Dermis microvascular lymphatic vessel endothelial cell (primary cell): Measurements from ENCODE around the gene SLFN12L. TPM values are rescaled to one million over a fixed set of nuclear protein-coding genes. Genes with fewer than 3 reads are reported as not detected.
A peak's percentile ranks its signal among the peaks of the same experiment; 100 is the strongest.
"Not testable (repeated sequence)": the region's sequence is repeated elsewhere in the genome, so short reads cannot be mapped to it uniquely, and the experiment has no call there.

Source experiments
- DNase-seq, 2 donors: peaks; one replicate each; pipeline versions ENCODE4 v3.0.0 to v3.0.0-alpha.2; 2010; ENCODE audit warnings: low read depth in 2 of 2
- total RNA-seq: library from RNA; depleted of rRNA; stranded (reverse); fragments of >200 nt; gene quantifications from 2 replicates; pipeline ENCODE4 v1.2.1, GENCODE V29; 2014

Gene SLFN12L
- under 0.01 TPM in 2 replicates for total RNA-seq

GRCh38 chr17:35537601-35538141, at the start of gene SLFN12L:
Gene SLFN12L (minus strand): TSS chr17:35537678. CDS start chr17:35522364, 15,314 bp downstream.
- no peak for DNase-seq

DNA sequence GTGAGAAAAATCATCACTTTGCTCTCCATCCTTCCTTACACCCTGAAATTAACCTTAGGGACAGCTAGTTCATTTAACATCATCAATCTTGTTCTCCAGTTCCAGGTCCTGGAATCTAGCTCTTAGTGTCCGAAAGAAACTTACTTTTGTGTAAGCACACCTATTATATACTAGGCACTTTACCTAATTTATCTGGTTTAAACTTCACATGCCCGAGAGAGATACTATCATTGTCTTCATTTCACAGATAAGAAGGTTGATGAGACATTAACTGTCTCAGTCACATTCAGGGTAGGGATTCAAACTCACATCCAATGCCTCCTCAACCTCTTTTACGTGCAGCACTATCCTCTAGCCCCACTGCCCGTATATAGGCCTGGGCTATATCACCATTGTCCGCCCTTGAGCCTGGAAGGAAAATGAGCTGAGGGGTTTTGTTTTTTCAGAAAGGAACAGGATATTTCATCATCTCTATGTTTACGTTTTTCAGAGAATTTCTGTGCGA, 49.1 kb upstream of the SLFN12L start:
- DNase-seq = no peak

DNA sequence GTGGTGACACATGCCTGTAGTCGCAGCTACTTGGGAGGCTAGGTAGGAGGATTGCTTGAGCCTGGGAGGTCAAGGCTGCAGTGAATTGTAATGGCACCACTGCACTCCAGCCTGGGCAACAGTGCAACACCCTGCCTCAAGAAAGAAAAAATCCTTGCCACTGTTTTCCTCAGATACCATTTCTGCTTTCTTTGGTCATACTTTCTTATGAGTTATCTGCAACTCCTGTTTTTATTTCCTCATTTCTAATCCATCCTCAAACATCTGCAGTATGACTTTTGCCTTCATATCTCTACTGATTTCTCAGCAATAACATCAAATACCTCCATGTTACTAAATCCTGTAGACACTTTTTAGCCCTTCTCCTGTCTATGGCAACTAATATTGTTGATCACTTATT, 46.6 kb upstream of the SLFN12L start:
- no peak for DNase-seq

DNA sequence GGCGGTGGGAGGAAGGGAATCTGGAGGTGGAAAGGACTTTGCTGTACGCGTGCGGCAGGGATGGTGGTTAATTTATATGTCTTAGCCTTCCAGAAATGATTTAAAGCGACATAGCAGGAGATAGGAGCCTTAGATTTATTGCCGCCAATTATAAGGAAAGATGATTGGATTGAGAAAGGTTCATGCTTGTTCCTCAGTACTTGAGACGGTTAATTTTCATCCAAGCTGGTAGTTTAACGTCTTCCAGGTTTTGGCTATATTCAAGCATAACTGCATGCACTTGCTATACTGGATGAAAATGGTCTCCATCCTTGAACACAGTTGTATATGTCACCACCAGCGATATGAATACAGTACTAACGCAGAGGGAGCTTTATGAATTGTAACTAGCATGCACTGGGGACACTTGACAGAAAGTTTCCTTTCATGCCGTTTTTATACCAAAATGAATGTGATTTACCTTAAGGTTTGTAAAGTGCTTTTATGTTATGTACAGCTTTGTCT, 41.5 kb upstream of the SLFN12L start:
- no peak for DNase-seq

GRCh38 chr17:35578197-35578928, 40.9 kb upstream of the SLFN12L start, which contains the start of gene PEX12:
Gene PEX12 (minus strand): TSS chr17:35578571. CDS start chr17:35578021, 550 bp downstream.
- DNase-seq = peak; percentile 82 to 93

GRCh38 chr17:35577830-35578196, 40.3 kb upstream of the SLFN12L start:
- DNase-seq = peak; percentile 9 to 29

DNA sequence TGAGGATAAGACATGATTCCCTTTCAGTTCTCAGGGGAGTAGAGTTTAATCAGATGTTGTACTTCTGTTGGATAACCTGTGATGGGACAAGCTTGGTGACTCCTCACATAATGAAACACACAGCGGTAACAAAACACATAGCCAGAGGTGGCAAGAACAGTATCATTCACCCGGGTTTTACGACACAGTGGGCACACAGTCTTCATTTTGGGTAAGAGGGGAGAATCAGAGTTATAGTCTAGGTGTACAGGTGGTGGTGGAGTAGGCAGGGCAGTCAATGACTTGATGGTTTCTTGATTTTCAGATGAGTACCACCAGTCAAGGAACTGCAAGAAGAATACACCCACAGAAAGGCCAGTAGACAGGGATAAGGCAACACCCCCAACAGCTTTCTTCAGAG, 38.3 kb upstream of the SLFN12L start:
- no peak for DNase-seq

GRCh38 chr17:35569405-35569804, 31.9 kb upstream of the SLFN12L start:
- DNase-seq = no peak

DNA sequence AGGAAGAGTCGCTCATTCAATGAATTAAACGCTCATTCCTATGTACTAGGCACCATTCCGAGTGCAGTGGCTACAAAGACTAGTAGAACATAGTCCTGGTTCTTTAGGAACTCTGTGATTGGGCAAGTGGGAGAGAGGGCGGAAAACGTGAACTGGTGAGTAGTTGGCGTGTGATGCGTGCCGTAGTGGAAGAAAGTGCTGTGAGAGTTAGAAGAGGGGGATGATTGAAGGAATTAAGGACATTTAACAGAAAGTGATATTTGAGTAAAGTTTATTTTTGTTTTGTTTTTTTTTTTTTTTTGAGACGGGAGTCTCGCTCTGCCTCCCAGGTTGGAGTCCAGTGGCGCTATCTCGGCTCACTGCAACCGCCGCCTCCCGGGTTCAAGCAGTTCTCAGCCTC, 31.1 kb upstream of the SLFN12L start:
- peak; percentile 12 to 68 for DNase-seq

- no peak for DNase-seq
These were observed 29.5 kb upstream of the SLFN12L start for GRCh38 chr17:35566968-35567367.

GRCh38 chr17:35563181-35563580, 25.7 kb upstream of the SLFN12L start:
- DNase-seq = not testable (repeated sequence)

- DNase-seq = no peak
These were observed 23.2 kb upstream of the SLFN12L start, which contains the start of gene SLFN14 for GRCh38 chr17:35560703-35561102. Gene SLFN14 (minus strand): TSS chr17:35560819. CDS start chr17:35558062, 2,757 bp downstream.

DNA sequence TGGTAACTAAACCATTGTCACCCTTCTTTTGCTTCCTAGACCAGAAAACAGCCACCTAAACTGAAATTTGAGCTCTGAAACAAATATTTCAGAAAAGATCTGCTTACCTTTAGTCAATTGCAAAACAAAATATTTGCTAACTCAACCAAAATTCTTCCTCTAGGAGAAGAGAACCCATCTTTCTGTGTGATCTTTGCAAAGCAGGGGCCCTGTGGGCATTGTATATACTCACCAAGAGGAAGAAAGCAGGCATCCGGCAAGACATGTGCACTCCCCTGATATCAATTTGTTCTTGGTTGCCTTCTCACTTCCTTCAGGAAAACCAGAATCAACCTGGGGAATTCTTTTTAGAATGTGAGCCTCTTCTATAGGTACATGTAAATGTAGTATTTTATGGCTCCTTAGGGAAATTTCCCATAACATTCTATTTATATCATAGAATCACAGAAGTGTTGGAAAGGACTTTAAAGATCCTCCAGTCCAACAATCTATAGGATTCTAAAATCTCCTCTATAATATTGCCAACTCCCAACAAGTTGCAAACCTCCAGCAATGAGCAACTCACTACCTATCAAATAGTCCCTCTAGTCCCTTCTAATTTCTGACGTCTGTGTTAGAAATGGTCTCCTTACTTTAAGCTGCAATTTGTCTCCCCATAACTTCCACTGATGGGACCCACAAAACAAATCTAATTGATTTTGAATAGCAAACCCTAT, 22.2 kb upstream of the SLFN12L start:
- DNase-seq = no peak

DNA sequence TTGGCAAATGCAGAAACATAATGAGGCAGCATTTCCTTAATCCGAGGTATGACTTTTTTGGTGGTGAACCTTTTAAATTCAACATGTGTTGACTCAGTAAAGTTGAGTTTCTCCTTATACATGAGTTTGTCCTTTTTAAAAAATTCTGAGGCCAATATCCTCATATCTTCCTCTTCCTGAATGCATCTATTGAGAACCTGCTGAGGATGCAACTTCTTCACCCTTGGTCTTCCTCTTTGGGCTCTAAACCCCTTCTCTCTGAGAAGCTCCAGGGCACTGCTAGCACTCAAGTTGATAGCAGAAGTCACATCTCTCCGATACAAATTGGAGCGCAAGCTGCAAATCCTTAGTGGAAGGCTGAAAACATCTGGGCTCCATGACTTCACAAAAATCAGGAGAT, 19.9 kb upstream of the SLFN12L start:
- no peak for DNase-seq

DNA sequence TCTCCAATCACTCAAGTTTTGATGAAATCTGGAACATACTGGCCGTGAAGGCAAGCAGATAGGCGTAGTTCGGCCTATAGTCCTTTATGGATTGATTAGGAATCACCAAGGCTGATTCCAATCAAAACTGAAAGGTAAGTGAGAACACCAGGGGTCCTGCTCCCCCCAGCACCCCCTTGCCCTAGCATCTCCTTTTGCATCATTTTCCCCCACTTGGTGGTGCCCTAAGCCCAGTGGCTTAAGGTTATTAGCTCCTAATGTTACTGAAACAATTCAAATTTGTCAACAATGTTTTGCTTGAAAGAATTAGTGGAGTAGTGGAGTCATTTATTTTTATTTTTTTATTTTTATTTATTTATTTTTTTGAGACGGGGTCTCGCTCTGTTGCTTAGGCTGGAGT, 18.2 kb upstream of the SLFN12L start:
- DNase-seq = no peak

DNA sequence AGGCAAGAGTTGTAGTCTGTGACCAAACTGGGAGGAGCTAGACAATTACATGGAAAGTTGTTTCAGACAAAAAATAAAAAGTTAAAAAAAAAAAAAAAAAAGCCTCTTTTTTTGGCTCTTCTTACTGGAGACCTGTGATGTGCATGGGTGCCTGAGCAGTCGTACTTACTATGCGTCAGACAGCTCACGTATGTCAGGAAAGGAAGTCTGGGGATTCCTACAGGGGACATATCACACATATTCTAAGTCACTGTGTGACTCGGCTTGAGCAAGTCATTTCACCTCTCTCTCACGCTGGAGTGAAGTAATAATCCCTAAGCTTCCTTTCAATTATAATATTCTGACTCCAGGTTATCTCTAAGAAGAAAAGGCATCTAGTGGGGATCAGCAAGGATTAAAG, 17.2 kb upstream of the SLFN12L start:
- no peak for DNase-seq

- no peak for DNase-seq
These were observed 15.8 kb upstream of the SLFN12L start for GRCh38 chr17:35553310-35553709.

DNA sequence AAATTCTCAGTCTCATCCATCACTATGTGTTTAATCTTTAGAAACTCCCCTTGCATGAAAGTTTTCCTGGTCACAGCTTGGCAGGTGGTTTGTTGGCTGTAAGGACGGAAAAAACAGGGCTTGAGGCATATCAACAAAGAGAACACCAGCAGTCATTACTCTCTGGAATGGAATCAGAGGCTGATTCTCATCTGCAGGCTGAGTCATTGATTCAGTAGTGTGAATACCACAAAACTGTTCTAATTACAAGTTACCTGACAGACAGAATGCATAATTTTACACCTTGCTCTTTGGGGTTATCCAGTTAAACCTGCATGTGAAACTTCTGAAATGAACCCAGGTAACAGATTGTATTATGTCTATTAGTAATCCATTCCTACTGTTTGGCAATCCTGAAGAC, 11.5 kb upstream of the SLFN12L start:
- no peak for DNase-seq

GRCh38 chr17:35548208-35548810, 10.8 kb upstream of the SLFN12L start:
- no peak for DNase-seq

GRCh38 chr17:35546487-35546886, 9.0 kb upstream of the SLFN12L start:
- no peak for DNase-seq

DNA sequence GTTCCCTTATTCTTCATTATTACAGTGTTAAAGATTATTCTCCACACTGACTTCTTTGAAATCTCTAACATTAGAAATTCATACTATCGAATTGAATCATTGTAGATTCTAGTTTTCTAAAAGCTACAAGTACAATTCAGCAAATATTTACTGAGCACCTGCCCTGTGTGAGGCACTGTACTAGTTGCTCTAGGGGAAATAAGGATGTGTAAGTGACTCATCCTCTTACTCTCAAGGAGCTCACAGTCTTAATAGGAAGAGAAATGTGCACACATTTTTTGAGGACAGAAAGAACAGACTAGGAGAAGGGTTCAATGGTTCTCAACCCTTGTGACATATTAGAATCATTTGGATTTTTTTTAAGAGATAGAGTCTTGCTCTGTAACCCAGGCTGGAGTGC, 7.7 kb upstream of the SLFN12L start:
- DNase-seq = no peak

GRCh38 chr17:35543856-35544255, 6.4 kb upstream of the SLFN12L start:
- peak in 1 of 2 donors; percentile 58 for DNase-seq
